ENCODE results near the gene SPOP. TPM values are rescaled to one million over a fixed set of nuclear protein-coding genes. Genes with fewer than 3 reads are reported as not detected.
A peak's percentile ranks its signal among the peaks of the same experiment; 100 is the strongest.

SPOP gene
- total RNA-seq, 1 donor from 2014 or later: 66.9 TPM

DNA sequence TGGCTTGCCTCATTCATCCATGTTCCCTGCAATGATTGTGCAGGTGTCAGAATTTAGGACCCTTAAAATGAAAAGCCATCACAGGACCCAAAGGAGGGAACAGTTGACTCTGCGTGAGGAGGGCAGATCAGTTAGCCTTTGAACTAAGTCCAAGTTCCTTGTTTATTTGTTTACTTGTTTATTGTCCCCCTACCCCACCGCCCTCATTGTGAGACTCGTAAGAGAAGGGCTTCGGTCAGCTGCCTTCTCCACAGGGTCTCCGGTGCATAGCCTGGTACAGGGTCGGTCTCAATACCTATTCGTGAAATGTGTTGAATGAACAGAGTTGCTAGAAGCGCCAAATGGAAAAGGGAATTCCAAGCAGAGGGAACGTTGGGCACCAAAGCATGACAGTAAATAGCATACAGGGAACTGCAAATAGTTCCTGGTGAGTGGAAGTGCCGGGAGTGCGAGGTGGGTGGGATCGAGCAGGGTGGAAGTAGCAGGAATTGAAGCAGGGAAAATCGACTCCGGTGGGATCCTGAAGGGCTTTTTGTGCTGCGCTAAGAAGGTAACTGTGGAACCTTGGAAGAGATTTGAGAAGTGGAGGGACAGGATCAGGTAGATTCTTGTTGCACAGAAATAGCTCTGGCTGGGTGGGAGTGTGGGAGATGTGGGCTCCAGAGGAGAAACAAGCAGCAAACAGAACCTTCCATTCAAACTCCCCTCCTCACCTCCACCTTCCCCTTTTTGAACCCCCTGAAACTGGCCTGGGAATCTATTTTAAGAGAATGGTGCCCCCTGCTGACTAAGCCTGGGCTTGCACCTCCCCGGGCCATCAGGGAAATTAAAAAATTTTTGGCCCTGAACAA lies 17.2 kb upstream of the SPOP start:
- Histone ChIP-seq H3K27ac (replicated peaks) (no peak overlapping the region), H3K4me1 (peaks cover 54% of the 10 kb centered on the region), H3K27me3 (ENCODE audit: low read depth) (no peaks in the 10 kb centered on the region), H3K36me3 (peaks cover 5% of the 10 kb centered on the region), H3K9me3 (replicated peaks) (no peaks in the 10 kb centered on the region), H3K4me3 (no peak overlapping the region)
- intact Hi-C loops (cut with micrococcal nuclease): loop anchor here (2.0 kb wide), 1 partner anchor 120 kb away; the partner anchor contains the start of gene NXPH3
- TF ChIP-seq, protein P1, sequence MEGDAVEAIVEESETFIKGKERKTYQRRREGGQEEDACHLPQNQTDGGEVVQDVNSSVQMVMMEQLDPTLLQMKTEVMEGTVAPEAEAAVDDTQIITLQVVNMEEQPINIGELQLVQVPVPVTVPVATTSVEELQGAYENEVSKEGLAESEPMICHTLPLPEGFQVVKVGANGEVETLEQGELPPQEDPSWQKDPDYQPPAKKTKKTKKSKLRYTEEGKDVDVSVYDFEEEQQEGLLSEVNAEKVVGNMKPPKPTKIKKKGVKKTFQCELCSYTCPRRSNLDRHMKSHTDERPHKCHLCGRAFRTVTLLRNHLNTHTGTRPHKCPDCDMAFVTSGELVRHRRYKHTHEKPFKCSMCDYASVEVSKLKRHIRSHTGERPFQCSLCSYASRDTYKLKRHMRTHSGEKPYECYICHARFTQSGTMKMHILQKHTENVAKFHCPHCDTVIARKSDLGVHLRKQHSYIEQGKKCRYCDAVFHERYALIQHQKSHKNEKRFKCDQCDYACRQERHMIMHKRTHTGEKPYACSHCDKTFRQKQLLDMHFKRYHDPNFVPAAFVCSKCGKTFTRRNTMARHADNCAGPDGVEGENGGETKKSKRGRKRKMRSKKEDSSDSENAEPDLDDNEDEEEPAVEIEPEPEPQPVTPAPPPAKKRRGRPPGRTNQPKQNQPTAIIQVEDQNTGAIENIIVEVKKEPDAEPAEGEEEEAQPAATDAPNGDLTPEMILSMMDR (IDR thresholded peaks at IDR 0.05; ENCODE audit: borderline replicate concordance): peak; percentile 92
- peak; percentile 51 for DNase-seq

- TF ChIP-seq, protein P1 (IDR thresholded peaks at IDR 0.05; ENCODE audit: borderline replicate concordance): no peak
- intact Hi-C loops (cut with micrococcal nuclease): no loop called here
- peak overlapping the region; percentile 84 for H3K27ac ChIP-seq (replicated peaks)
- no peak overlapping the region for H3K4me3 ChIP-seq
- no peaks in the 10 kb centered on the region for H3K9me3 ChIP-seq (replicated peaks)
- DNase-seq: no peak
- H3K27me3 ChIP-seq (ENCODE audit: low read depth): no peaks in the 10 kb centered on the region
- H3K4me1 ChIP-seq: peaks cover 53% of the 10 kb centered on the region
- H3K36me3 ChIP-seq: no peaks in the 10 kb centered on the region
Observed at GRCh38 chr17:49692751-49693150, 14.9 kb upstream of the SPOP start.

DNA sequence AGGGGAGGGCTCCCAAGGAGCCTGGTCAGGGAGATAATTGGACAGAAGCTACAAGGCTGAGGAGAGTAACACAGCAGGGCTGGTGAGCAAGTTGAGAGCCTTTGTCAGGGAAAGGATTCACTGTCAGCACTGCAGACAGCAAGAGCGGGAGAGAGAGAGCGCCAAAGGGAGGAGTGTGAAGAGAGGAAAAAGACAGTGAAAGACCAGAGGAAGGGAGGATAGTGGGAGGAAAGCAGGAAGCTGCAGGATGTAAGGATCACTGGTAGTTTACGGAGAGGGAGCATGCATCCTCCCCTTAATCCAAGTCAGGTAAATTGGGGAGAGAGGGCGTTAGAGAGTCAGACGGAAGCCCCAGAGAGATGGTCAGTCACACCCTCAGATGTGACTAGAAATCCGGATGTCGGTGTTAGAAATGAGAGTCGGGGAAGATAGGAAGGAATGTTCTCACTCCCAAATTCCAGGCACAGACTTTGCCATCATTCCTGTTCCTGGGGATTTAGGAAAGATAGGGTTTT lies 13.8 kb upstream of the SPOP start:
- Histone ChIP-seq H3K36me3 (no peaks in the 10 kb centered on the region), H3K27me3 (ENCODE audit: low read depth) (no peaks in the 10 kb centered on the region), H3K27ac (replicated peaks) (peak overlapping the region; percentile 84), H3K9me3 (replicated peaks) (no peaks in the 10 kb centered on the region), H3K4me1 (peaks cover 54% of the 10 kb centered on the region), H3K4me3 (peak overlapping the region; percentile 13)
- intact Hi-C loops (cut with micrococcal nuclease): no loop called here
- no peak for DNase-seq
- TF ChIP-seq, protein P1 (IDR thresholded peaks at IDR 0.05; ENCODE audit: borderline replicate concordance): no peak

DNA sequence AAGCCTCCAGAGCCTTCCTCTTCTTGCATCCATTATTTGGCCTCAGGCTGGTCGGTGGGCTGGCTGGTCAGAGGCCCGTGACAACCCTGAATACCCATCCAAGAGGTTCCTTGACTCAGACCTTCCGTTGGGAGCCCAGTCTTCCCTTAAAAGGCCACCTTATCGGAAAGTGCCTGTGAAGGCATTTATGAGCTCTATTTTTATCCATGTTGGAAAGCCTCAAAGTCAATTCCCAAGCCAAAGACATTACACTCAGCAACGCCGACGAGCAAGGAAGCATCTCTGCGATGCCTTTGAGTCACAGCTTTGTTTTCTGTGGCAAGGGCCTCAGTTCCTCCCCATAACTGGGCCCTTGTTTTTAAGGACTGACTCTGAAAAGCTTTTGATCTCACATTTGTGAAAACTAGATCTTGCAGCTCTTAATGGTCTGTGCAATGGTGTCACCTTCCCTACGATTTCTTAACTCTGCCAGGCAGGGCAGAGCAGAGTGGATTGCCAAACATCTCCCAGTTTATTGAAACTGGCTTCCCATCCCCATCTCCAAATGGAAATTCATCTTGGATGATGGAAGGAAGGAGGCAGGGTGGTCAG lies 13.3 kb upstream of the SPOP start:
- Histone ChIP-seq H3K4me1 (peaks cover 54% of the 10 kb centered on the region), H3K36me3 (no peaks in the 10 kb centered on the region), H3K27ac (replicated peaks) (peak overlapping the region; percentile 84), H3K9me3 (replicated peaks) (no peaks in the 10 kb centered on the region), H3K4me3 (peak overlapping the region; percentile 13), H3K27me3 (ENCODE audit: low read depth) (no peaks in the 10 kb centered on the region)
- TF ChIP-seq, protein P1 (IDR thresholded peaks at IDR 0.05; ENCODE audit: borderline replicate concordance): no peak
- intact Hi-C loops (cut with micrococcal nuclease): no loop called here
- DNase-seq: no peak

- TF ChIP-seq, protein P1 (IDR thresholded peaks at IDR 0.05; ENCODE audit: borderline replicate concordance): no peak
- Histone ChIP-seq H3K36me3 (no peaks in the 10 kb centered on the region), H3K27me3 (ENCODE audit: low read depth) (no peaks in the 10 kb centered on the region), H3K9me3 (replicated peaks) (no peaks in the 10 kb centered on the region), H3K4me3 (no peak overlapping the region), H3K4me1 (peaks cover 50% of the 10 kb centered on the region), H3K27ac (replicated peaks) (peak overlapping the region; percentile 84)
- intact Hi-C loops (cut with micrococcal nuclease): no loop called here
- no peak for DNase-seq
Observed at GRCh38 chr17:49690256-49690655, 12.4 kb upstream of the SPOP start.

Data from left ventricle myocardium inferior (tissue), 1 donor.